A673 (cell line): Measurements from ENCODE around the gene ZAR1L.

ENCODE experiments used
- EZH2 ChIP-seq: fragments of 200-600 bp; sonication (generic); IDR thresholded peaks from 2 replicates; pipeline ENCODE4 v1.6.1; 2017; ENCODE audit warnings: borderline replicate concordance, low read depth, mild to moderate bottlenecking, mixed read lengths, antibody characterized with exemption, low read length; ENCODE audit not compliant: poor library complexity, severe bottlenecking
- TF ChIP-seq, protein P1 (sequence below): fragments of 300-800, 200-600 bp; sonication (generic); conservative IDR thresholded peaks from 2 replicates; pipeline ENCODE4 v1.5.1; 2017; ENCODE audit warnings: low read depth, mild to moderate bottlenecking, antibody characterized with exemption, low read length, moderate library complexity, mixed read lengths

DNA sequence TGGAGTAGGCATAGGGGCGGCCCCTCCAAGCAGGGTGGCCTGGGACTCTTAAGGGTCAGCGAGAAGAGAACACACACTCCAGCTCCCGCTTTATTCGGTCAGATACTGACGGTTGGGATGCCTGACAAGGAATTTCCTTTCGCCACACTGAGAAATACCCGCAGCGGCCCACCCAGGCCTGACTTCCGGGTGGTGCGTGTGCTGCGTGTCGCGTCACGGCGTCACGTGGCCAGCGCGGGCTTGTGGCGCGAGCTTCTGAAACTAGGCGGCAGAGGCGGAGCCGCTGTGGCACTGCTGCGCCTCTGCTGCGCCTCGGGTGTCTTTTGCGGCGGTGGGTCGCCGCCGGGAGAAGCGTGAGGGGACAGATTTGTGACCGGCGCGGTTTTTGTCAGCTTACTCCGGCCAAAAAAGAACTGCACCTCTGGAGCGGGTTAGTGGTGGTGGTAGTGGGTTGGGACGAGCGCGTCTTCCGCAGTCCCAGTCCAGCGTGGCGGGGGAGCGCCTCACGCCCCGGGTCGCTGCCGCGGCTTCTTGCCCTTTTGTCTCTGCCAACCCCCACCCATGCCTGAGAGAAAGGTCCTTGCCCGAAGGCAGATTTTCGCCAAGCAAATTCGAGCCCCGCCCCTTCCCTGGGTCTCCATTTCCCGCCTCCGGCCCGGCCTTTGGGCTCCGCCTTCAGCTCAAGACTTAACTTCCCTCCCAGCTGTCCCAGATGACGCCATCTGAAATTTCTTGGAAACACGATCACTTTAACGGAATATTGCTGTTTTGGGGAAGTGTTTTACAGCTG lies at the start of gene ZAR1L, which contains the start of gene BRCA2:
- TF ChIP-seq, protein P1, sequence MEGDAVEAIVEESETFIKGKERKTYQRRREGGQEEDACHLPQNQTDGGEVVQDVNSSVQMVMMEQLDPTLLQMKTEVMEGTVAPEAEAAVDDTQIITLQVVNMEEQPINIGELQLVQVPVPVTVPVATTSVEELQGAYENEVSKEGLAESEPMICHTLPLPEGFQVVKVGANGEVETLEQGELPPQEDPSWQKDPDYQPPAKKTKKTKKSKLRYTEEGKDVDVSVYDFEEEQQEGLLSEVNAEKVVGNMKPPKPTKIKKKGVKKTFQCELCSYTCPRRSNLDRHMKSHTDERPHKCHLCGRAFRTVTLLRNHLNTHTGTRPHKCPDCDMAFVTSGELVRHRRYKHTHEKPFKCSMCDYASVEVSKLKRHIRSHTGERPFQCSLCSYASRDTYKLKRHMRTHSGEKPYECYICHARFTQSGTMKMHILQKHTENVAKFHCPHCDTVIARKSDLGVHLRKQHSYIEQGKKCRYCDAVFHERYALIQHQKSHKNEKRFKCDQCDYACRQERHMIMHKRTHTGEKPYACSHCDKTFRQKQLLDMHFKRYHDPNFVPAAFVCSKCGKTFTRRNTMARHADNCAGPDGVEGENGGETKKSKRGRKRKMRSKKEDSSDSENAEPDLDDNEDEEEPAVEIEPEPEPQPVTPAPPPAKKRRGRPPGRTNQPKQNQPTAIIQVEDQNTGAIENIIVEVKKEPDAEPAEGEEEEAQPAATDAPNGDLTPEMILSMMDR = no peak
- no peak for TF ChIP-seq EZH2
